GM12878 (cell line): Measurements from ENCODE around the gene NXPE1. TPM values are rescaled to one million over a fixed set of nuclear protein-coding genes. Genes with fewer than 3 reads are reported as not detected.

Experiments
- ATAC-seq: fragments of 200-7000 bp; cut with Tn5 transposase; 3 replicates; pipeline ENCODE4 v1.9.1; 2020; ENCODE audit warnings: mild to moderate bottlenecking, moderate library complexity
- BruUV-seq: library from RNA; stranded (reverse); fragments of 400-500 nt; replicated peaks from 2 replicates; lab custom pipeline; 2021; lab: Mats Ljungman, UMichigan
- CTCF ChIA-PET: fragments of 300-600 bp; sonication (Branson Sonifier 250); formaldehyde crosslinking; extraction: SDS; loops from one replicate; lab custom pipeline; 2021; ENCODE audit warnings: inconsistent platforms; lab: Yijun Ruan, JAX
- POLR2A ChIA-PET: fragments of 350-600 bp; formaldehyde crosslinking; extraction: SDS; loops from one replicate; lab custom pipeline; 2021; ENCODE audit warnings: inconsistent platforms; lab: Charles Lee
- RAD21 ChIA-PET: fragments of 300-600 bp; sonication (Branson Sonifier 250); formaldehyde crosslinking; loops from one replicate; lab custom pipeline; 2023; ENCODE audit warnings: antibody characterized with exemption; ENCODE audit not compliant: unreplicated experiment; lab: Charles Lee
- SMC1A ChIA-PET: fragments of 300-600 bp; sonication (Branson Sonifier 250); formaldehyde crosslinking; loops from one replicate; lab custom pipeline; 2023; ENCODE audit not compliant: unreplicated experiment, uncharacterized antibody; lab: Charles Lee
- DNase-seq: peaks from one replicate; pipeline ENCODE4 v3.0.0-alpha.2; 2011; ENCODE audit warnings: low read depth, low spot score
- FAIRE-seq: peaks from 3 replicates; lab custom pipeline; 2011; peaks lifted over from hg19 to GRCh38; lab: Jason Lieb, UNC
- H2AFZ ChIP-seq: 2 replicates; pipeline ENCODE4 v1.6.0; 2011; ENCODE audit warnings: low read depth, low read length, control low read depth; ENCODE audit not compliant: control insufficient read depth
- H3K27ac ChIP-seq: 2 replicates; pipeline ENCODE4 v1.5.1; 2011; ENCODE audit warnings: control low read depth; ENCODE audit not compliant: control insufficient read depth, insufficient read depth
- H3K27me3 ChIP-seq, 2 experiments: replicated peaks in 1 of 2; 2 replicates each; pipeline versions ENCODE4 v1.6.0 to v1.6.1; 2011; ENCODE audit warnings: low read length in 1 of 2; ENCODE audit not compliant: control insufficient read depth in 2 of 2, insufficient read depth in 2 of 2
- H3K36me3 ChIP-seq, 2 experiments: 2 replicates each; pipeline ENCODE4 v1.5.1; 2011; ENCODE audit warnings: low read length in 1 of 2; ENCODE audit not compliant: control insufficient read depth in 2 of 2, insufficient read depth in 2 of 2
- H3K4me1 ChIP-seq: 2 replicates; pipeline ENCODE4 v1.6.1; 2011; ENCODE audit warnings: mild to moderate bottlenecking, low read length, moderate library complexity, mixed read lengths; ENCODE audit not compliant: control insufficient read depth, insufficient read depth
- H3K4me2 ChIP-seq: 2 replicates; pipeline ENCODE4 v1.6.0; 2011; ENCODE audit warnings: control low read depth; ENCODE audit not compliant: control insufficient read depth, insufficient read depth
- H3K4me3 ChIP-seq: fragments of 200-600 bp; sonication (generic); 2 replicates; pipeline ENCODE4 v1.5.1; 2016
- H3K79me2 ChIP-seq: 2 replicates; pipeline ENCODE4 v1.6.0; 2011; ENCODE audit warnings: low read length; ENCODE audit not compliant: control insufficient read depth, insufficient read depth
- H3K9ac ChIP-seq: 2 replicates; pipeline ENCODE4 v1.8.0; 2011; ENCODE audit warnings: low read length, control low read depth, mixed read lengths; ENCODE audit not compliant: control insufficient read depth, insufficient read depth
- H3K9me3 ChIP-seq: replicated peaks from 3 replicates; pipeline ENCODE4 v1.5.1; 2011; ENCODE audit warnings: mild to moderate bottlenecking, low read length; ENCODE audit not compliant: control insufficient read depth, insufficient read depth
- H4K20me1 ChIP-seq: 2 replicates; pipeline ENCODE4 v1.6.0; 2011; ENCODE audit not compliant: control insufficient read depth, insufficient read depth
- ASH2L ChIP-seq: fragments of 300-600, 200-600 bp; sonication (generic); IDR thresholded peaks from 2 replicates; pipeline ENCODE4 v1.6.1; 2017; ENCODE audit warnings: low read depth, mild to moderate bottlenecking, borderline replicate concordance
- BCL11A ChIP-seq: IDR thresholded peaks from 2 replicates; pipeline ENCODE4 v1.6.1; 2011; ENCODE audit warnings: low read depth, low read length
- BMI1 ChIP-seq: fragments of 450-650 bp; IDR thresholded peaks from 2 replicates; pipeline ENCODE4 v1.6.1; 2016; ENCODE audit warnings: mild to moderate bottlenecking, moderate library complexity, borderline replicate concordance
- DPF2 ChIP-seq: fragments of 450-650 bp; IDR thresholded peaks from 2 replicates; pipeline ENCODE4 v1.6.1; 2017; ENCODE audit warnings: mild to moderate bottlenecking
- EGR1 ChIP-seq, 2 experiments: IDR thresholded peaks; 1 replicate in 1 of 2; 2 replicates in 1 of 2; pipeline ENCODE4 v1.6.1; 2011 to 2012; ENCODE audit warnings: low read depth in 2 of 2, low read length in 2 of 2, borderline replicate concordance in 1 of 2, mild to moderate bottlenecking in 1 of 2, moderate library complexity in 1 of 2
- HSF1 ChIP-seq: fragments of 150-350 bp; IDR thresholded peaks from 2 replicates; pipeline ENCODE4 v1.6.1; 2014; ENCODE audit warnings: mild to moderate bottlenecking, low read depth, low read length
- JUND ChIP-seq: IDR thresholded peaks from 2 replicates; pipeline ENCODE4 v1.6.1; 2012; ENCODE audit warnings: low read depth, mild to moderate bottlenecking, low read length, improper control_type of control experiment, moderate library complexity
- MTA3 ChIP-seq: IDR thresholded peaks from 2 replicates; pipeline ENCODE4 v1.6.1; 2012; ENCODE audit warnings: low read length, inconsistent platforms, borderline replicate concordance
- MYB ChIP-seq: fragments of 150-350 bp; IDR thresholded peaks from 2 replicates; pipeline ENCODE4 v1.6.1; 2014; ENCODE audit warnings: mild to moderate bottlenecking, low read depth, low read length, borderline replicate concordance
- NFYB ChIP-seq: IDR thresholded peaks from 2 replicates; pipeline ENCODE4 v1.6.1; 2011; ENCODE audit warnings: low read depth, mild to moderate bottlenecking, low read length, improper control_type of control experiment, moderate library complexity; ENCODE audit not compliant: insufficient read depth
- PAX5 ChIP-seq: IDR thresholded peaks from 2 replicates; pipeline ENCODE4 v1.6.1; 2011; ENCODE audit warnings: low read depth, low read length, borderline replicate concordance
- PKNOX1 ChIP-seq: fragments of 450-650 bp; IDR thresholded peaks from 2 replicates; pipeline ENCODE4 v1.6.1; 2016; ENCODE audit warnings: mild to moderate bottlenecking
- RELA ChIP-seq: fragments of 450-650 bp; IDR thresholded peaks from 2 replicates; pipeline ENCODE4 v1.8.0; 2014; ENCODE audit warnings: borderline replicate concordance; ENCODE audit not compliant: partially characterized antibody
- RELB ChIP-seq: fragments of 450-650 bp; IDR thresholded peaks from 2 replicates; pipeline ENCODE4 v1.6.1; 2017; ENCODE audit warnings: low read depth, mild to moderate bottlenecking, moderate library complexity
- SREBF2 ChIP-seq: IDR thresholded peaks from 2 replicates; pipeline ENCODE4 v1.6.1; 2012; ENCODE audit warnings: mild to moderate bottlenecking, low read length
- SUPT20H ChIP-seq: IDR thresholded peaks from 2 replicates; pipeline ENCODE4 v1.6.1; 2011; ENCODE audit warnings: low read depth, mild to moderate bottlenecking, low read length, moderate library complexity, borderline replicate concordance; ENCODE audit not compliant: control insufficient read depth
- ZNF217 ChIP-seq: fragments of 450-650 bp; IDR thresholded peaks from 2 replicates; pipeline ENCODE4 v1.6.1; 2017; ENCODE audit warnings: antibody characterized with exemption, mild to moderate bottlenecking
- ZSCAN29 ChIP-seq: fragments of 450-650 bp; IDR thresholded peaks from 2 replicates; pipeline ENCODE4 v1.6.1; 2017; ENCODE audit warnings: mild to moderate bottlenecking, moderate library complexity
- ZZZ3 ChIP-seq: IDR thresholded peaks from 2 replicates; pipeline ENCODE4 v1.6.1; 2011; ENCODE audit warnings: low read depth; ENCODE audit not compliant: control insufficient read depth, insufficient read length
- WGBS: methylation state at CpG from one replicate; pipeline ENCODE4 v1.1.6; 2016; ENCODE audit warnings: low lambda C conversion rate; ENCODE audit not compliant: insufficient replicate concordance, insufficient coverage; ENCODE audit errors: missing lambda C conversion rate; 5-methylcytosine and 5-hydroxymethylcytosine counted together
- in situ Hi-C: fragments of 300-500 bp; cut with MboI; formaldehyde crosslinking; loops from 9 replicates; pipeline ENCODE4 v1.14.3; 2018; ENCODE audit warnings: mixed read lengths
- intact Hi-C: fragments of 100-400 bp; cut with micrococcal nuclease; formaldehyde crosslinking; loops from one replicate; pipeline ENCODE4 v1.14.2; 2022; ENCODE audit not compliant: unreplicated experiment
- polyA plus RNA-seq, 11 experiments: library from polyadenylated mRNA; depleted of rRNA in 4 of 11; unstranded in 6 of 11; stranded (reverse) in 5 of 11; fragments of >200 nt; fragmentation: Nextera tagmentation in 4 of 11; fragmentation: Illumina TruSeq in 1 of 11; extraction: Ambion mirVana in 4 of 11; extraction: Trizol in 1 of 11; gene quantifications; 1 replicate in 1 of 11; 2 replicates in 10 of 11; pipeline versions ENCODE4 v1.2.1 to v1.2.3, GENCODE V29; 2011 to 2016; ENCODE audit warnings: inconsistent platforms in 2 of 11, missing spikeins in 2 of 11, low read depth in 1 of 11
- total RNA-seq, 4 experiments: library from RNA; depleted of rRNA in 3 of 4; stranded (reverse); fragments of >200 nt in 3 of 4; fragmentation: Illumina TruSeq in 1 of 4; extraction: Trizol in 1 of 4; gene quantifications; 2 replicates each; pipeline versions ENCODE4 v1.2.1 to v1.2.3, GENCODE V29; 2013 to 2021

NXPE1 gene
- total and polyA plus RNA-seq, 10 of the 15 experiments (the other 5 are each of a cell fraction or from before 2014, with no cell fraction given) = not detected

- TF ChIP-seq HSF1 (no peak), MTA3 (no peak), NFYB (no peak), RELB (no peak)
Measured at GRCh38 chr11:114569801-114570200, 10.1 kb upstream of the NXPE1 start (continued).

GRCh38 chr11:114566276-114566675 lies 6.6 kb upstream of the NXPE1 start:
- no peak overlapping the region for H3K4me3 ChIP-seq
- ChIA-PET SMC1A (no interaction called here), RAD21 (no interaction called here), POLR2A (no interaction called here), CTCF (no interaction called here)
- no peaks in the 10 kb centered on the region; the same call in 2 of the 3 replicates for H3K9me3 ChIP-seq
- intact Hi-C loops (no loop called here), in situ Hi-C loops (no loop called here)
- ATAC-seq (no peak), FAIRE-seq (no peak), DNase-seq (no peak)
- H3K4me1 ChIP-seq = no peaks in the 10 kb centered on the region
- peaks cover 0 to 3% of the 10 kb centered on the region in 2 experiments; a peak in 3 of 4 replicates for H3K27me3 ChIP-seq
- no TSS peak for BruUV-seq
- H4K20me1 ChIP-seq = peaks cover 2% of the 10 kb centered on the region; the same call in 1 of the 2 replicates
- 0% methylated on average over 2 of the region's 2 CpGs for WGBS
- H3K9ac ChIP-seq = no peak overlapping the region
- no peak overlapping the region for H2AFZ ChIP-seq
- H3K4me2 ChIP-seq = no peak overlapping the region
- H3K79me2 ChIP-seq = no peaks in the 10 kb centered on the region
- H3K27ac ChIP-seq = no peak overlapping the region
- H3K36me3 ChIP-seq = no peaks in the 10 kb centered on the region
- TF ChIP-seq PKNOX1 (no peak), BMI1 (no peak), ASH2L (no peak), BCL11A (no peak), ZNF217 (no peak), SUPT20H (no peak), EGR1 (IDR thresholded peaks at IDR 0.05; ENCODE audit: borderline replicate concordance in 1 of 2, low read depth in 2 of 2, low read length in 2 of 2) (no peak), JUND (no peak), MYB (no peak), ZSCAN29 (no peak), RELA (no peak), SREBF2 (no peak), PAX5 (no peak), ZZZ3 (no peak), DPF2 (no peak)
